OCI-LY1 (cell line): Measurements from ENCODE around the gene BPIFB6.

Experiments used
- CTCF ChIP-seq: fragments of 200-600 bp; sonication (generic), shearing (Covaris generic); IDR thresholded peaks from 2 replicates; pipeline ENCODE4 v1.5.1; 2017; ENCODE audit warnings: mild to moderate bottlenecking, antibody characterized with exemption, low read length, moderate library complexity, mixed read lengths
- EZH2 ChIP-seq: fragments of 200-600 bp; sonication (generic), shearing (Covaris generic); IDR thresholded peaks from 2 replicates; pipeline ENCODE4 v1.8.0; 2017; ENCODE audit warnings: borderline replicate concordance, mixed run types, mild to moderate bottlenecking, antibody characterized with exemption, low read length, moderate library complexity, mixed read lengths

GRCh38 chr20:33063271-33063670 lies 31.8 kb downstream of the BPIFB6 start:
- TF ChIP-seq CTCF (no peak), EZH2 (no peak)
